Activated CD8-positive, alpha-beta memory T cell treated with anti-CD3 and anti-CD28 coated beads for 1 hour (primary cell): ENCODE measurements around the gene KDM4B.
A peak's percentile ranks its signal among the peaks of the same experiment; 100 is the strongest.
"Not testable (repeated sequence)": the region's sequence is repeated elsewhere in the genome, so short reads cannot be mapped to it uniquely, and the experiment has no call there.

Experiments used
- DNase-seq, 2 donors: peaks; one replicate each; pipeline ENCODE4 v3.0.0-alpha.2; 2020; ENCODE audit warnings: low read depth in 1 of 2; ENCODE audit errors: extremely low read depth in 1 of 2

Gene KDM4B

DNA sequence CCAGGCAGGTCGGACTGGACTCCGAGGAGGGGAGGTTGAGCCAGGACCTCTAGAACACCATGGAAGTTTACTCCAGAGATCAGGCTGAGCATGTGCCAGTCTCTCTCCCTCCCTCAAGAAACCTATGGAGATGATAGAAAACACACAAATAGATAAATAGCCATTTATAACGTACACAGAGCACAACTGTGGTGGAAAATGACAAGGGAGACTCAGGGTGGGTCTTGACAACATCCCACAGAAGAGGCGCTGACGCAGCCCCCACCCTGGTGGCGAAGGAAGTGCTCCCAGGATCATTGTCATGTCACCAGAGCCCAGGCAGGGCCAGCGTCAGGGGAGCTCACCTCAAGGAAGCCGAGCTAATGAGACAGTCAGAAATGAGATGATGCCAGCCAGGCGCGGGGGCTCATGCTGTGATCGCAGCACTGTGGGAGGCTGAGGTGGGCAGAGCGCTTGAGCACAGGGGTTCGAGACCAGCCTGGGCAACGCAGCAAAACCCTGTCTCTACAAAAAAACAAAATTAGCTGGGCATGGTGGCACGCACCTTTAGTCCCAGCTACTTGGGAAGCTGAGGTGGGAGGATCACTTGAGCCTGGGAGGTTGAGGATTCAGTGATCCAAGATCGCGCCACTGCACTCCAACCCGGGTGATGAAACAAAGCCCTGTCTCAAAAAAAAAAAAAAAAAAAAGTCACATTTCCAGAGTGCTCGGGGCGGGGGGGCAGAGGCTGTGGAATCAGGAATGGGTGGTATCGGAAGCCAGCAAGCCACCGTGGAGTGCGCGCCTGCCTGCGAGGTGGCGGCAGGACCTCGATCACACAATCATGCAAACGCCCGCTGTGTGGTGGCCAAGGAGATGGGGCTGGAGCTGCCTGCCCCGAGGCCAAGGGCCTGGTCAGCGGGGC lies 178.4 kb downstream of the KDM4B start:
- no peak for DNase-seq

DNA sequence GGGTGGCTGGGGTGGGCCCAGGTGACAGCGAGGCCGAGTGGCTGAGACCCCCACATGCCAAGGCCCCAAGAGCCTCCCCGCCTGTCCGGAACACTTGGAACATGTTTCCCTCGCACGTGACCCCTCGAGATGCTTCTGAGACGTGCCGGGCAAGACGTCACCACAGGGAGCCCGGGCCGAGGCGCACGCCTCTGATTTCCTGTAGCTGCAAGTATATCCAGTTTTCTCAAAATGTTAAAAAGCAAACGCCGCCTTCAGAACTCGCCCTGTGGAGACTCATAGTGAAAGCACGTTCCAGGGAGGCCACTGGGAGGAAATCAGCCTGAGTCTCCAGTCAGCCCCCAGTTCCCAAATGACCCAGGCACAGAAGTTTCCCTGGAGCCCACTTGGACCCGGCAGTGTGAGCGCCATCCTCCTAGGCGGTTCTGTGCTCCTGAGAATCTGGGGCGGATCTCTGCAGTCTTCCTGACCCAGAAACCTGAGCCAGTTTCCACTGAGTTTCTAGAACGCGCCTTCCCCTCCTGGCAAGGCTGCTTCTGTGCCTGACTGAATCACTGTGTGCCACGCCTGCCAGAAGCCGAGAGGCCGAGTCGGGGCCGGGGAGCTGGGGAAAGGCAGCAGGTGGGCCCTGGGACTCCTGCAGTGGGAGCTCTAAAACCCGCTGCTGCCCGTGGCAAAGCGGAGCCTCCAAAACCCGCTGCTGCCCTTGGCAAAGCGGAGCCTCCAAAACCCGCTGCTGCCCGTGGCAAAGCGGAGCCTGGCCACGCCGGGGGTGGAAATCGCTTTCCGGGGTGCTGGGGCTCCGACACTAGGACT lies 179.3 kb downstream of the KDM4B start:
- DNase-seq = no peak

DNA sequence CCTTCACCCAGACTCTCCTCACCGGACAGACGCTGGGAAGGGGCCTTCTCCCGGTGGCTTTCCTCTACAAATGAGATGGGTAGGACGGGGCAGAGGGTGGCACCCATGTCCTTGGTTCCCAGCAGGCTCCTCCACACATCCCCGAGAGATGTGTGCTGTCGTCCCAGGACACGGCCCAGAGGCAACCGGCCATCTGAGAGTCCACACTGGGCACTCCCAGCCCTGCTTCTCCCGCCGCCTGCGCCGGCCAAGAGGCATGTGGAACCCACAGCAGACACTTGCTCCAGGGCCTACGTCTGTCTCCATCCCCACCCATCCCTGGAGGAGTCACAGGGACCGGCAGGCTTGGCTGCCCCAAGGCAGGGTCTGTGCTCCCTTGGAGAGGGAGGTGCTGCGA lies 179.9 kb downstream of the KDM4B start:
- DNase-seq = no peak

DNA sequence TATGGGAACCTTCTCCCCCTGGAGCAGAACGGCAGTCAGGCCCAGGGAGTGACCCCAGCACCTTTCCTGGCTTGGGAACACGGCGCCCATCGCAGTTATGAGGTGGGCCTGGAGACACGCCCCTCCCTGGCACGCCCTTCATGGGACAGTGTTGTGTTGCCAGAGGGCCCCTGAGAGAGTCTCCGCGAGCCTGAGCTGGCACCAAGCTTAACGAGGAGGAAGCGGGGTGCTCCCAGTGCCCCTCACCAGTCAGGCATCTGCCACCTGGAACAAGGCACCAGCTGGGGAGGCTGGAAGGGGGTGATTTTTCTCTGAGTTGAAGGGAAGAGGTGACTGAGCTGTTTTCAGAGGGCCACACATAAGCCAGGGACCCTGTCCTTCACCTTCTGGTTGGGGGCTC lies 180.6 kb downstream of the KDM4B start:
- DNase-seq = no peak

DNA sequence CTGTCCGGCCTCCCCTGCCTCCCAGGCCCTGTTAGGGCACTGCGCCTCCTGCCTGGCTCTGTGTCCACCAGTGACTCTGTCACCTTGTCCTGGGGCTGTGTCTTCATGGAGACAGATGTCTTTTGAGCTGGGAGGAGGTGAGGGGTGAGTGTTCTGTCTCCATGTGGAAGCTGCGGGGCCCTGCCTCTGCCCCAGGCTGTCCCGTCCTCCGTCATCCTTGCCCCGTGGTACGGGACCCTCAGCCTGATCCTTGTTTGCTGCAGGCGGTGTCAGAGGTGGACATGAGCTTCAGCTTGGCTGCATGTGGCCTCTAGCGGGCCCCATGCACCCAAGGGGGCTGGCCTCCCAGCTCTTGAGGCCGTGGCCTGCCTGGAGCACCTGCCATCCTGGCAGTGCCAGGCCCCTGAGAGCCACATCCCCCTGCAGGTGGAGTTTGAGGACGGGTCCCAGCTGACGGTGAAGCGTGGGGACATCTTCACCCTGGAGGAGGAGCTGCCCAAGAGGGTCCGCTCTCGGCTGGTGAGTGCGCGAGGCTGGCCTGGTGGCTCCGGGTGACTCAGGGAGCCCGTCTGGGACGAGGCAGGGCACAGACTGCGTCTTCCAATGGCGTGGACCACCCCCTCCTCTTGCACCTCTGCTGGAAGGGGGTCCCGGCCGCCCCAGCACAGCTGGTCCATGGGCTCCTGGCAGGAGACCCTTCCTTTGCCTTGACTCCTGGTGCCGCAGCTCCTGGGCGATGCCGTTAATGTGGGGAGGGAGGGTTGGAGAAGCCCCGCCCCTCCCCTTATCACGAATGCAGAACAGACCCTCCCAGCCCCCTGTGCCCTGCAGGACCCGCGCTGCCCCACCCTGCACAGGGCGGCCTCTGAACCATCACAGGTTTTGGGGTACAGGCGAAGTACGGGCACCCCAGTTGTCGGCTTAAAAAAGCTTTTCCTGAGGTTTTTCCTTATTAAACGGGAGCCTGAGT lies 181.3 kb downstream of the KDM4B start:
- no peak for DNase-seq

DNA sequence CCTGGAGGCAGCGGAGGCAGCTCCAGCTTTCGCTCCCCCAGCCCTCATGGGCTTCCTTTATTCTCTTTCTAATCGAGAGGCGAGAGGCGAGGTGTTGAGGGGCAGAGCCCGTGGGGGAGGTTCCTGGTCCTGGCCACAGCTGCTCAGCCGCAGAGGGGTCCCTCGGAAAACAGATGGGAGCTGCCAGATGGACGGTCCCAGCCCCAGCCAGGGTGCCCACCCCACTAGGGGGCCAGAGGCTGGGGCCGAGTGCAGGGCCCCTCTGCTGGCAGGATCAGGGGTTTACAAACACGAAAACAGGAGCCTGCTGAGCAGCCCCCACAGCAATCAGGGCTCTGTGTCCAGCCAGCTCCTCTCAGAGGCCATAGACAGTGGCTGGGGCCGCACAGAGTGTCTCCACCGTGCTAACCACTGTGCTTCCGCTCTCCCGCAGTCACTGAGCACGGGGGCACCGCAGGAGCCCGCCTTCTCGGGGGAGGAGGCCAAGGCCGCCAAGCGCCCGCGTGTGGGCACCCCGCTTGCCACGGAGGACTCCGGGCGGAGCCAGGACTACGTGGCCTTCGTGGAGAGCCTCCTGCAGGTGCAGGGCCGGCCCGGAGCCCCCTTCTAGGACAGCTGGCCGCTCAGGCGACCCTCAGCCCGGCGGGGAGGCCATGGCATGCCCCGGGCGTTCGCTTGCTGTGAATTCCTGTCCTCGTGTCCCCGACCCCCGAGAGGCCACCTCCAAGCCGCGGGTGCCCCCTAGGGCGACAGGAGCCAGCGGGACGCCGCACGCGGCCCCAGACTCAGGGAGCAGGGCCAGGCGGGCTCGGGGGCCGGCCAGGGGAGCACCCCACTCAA lies 182.2 kb downstream of the KDM4B start:
- no peak for DNase-seq

DNA sequence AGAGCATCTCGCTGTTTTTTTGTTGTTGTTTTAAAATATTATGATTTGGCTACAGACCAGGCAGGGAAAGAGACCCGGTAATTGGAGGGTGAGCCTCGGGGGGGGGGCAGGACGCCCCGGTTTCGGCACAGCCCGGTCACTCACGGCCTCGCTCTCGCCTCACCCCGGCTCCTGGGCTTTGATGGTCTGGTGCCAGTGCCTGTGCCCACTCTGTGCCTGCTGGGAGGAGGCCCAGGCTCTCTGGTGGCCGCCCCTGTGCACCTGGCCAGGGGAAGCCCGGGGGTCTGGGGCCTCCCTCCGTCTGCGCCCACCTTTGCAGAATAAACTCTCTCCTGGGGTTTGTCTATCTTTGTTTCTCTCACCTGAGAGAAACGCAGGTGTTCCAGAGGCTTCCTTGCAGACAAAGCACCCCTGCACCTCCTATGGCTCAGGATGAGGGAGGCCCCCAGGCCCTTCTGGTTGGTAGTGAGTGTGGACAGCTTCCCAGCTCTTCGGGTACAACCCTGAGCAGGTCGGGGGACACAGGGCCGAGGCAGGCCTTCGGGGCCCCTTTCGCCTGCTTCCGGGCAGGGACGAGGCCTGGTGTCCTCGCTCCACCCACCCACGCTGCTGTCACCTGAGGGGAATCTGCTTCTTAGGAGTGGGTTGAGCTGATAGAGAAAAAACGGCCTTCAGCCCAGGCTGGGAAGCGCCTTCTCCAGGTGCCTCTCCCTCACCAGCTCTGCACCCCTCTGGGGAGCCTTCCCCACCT lies 183.3 kb downstream of the KDM4B start:
- no peak for DNase-seq

DNA sequence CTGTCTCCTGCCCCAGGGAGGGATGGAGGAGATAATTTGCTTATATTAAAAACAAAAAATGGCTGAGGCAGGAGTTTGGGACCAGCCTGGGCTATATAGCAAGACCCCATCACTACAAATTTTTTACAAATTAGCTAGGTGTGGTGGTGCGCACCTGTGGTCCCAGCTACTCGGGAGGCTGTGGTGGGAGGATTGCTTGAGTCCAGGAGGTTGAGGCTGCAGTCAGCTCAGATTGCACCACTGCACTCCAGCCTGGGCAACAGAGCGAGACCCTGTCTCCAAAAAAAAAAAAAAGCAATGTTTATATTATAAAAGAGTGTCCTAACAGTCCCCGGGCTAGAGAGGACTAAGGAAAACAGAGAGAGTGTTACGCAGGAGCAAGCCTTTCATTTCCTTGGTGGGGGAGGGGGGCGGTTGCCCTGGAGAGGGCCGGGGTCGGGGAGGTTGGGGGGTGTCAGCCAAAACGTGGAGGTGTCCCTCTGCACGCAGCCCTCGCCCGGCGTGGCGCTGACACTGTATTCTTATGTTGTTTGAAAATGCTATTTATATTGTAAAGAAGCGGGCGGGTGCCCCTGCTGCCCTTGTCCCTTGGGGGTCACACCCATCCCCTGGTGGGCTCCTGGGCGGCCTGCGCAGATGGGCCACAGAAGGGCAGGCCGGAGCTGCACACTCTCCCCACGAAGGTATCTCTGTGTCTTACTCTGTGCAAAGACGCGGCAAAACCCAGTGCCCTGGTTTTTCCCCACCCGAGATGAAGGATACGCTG lies 184.0 kb downstream of the KDM4B start:
- no peak for DNase-seq

DNA sequence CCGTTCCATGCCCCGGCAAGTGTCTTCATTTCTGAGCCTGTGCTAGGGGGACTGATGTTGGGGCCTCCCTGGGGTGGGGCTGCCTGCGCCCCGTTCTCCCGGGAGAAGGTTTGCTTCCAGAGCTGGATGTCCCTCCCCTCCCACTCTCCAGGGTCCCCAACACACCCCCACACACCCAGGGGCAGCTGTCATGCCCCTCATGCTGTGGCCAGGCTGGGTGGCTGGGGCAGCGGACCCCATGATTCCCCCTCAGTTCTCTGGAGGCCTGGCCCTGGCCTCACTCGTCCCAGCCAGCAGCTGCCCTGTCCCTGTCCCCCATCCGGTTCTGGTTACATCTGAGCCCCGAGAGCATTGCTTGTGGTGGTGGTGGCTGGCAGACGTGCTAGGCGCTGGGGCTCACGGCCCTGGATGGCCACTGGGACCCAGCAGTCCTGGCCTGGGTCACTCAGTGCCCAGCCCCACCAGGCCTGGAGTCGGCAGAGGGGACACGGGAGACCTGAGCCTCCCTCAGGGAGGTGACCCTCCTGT lies 184.8 kb downstream of the KDM4B start:
- DNase-seq = no peak

DNA sequence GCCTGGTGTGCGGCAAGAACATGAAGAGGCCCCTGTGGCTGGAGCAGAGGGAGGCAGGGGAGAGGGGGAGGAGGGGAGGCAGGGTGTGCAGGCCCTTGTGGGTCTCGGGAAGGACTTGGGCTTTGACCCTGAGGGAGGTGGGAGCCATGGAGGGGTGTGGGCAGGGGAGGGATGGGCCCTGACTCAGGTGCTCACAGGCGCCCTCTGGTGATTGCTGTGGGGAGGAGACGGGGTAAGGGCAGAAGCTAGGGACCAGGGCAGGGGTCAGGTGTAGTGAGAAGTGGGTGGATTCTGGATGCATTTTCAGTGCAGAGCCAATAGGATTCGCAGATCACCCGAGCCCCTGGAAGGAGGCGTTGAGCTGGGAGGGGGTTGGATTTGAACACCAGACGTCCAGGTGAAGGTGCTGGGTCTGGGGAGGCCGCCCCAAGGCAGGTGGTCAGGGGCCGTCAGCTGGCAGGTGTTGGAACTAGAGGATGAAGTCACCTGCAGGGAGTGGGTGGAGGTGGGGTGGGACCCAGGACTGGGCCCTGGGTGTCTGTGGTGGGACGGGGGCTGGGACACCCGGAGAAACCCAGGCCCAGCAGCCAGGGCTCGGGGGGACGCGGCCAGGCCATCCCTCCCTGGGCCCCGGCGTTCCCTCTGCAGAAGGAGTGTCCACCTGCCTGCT lies 185.4 kb downstream of the KDM4B start:
- peak in 1 of 2 donors; percentile 31 for DNase-seq

DNA sequence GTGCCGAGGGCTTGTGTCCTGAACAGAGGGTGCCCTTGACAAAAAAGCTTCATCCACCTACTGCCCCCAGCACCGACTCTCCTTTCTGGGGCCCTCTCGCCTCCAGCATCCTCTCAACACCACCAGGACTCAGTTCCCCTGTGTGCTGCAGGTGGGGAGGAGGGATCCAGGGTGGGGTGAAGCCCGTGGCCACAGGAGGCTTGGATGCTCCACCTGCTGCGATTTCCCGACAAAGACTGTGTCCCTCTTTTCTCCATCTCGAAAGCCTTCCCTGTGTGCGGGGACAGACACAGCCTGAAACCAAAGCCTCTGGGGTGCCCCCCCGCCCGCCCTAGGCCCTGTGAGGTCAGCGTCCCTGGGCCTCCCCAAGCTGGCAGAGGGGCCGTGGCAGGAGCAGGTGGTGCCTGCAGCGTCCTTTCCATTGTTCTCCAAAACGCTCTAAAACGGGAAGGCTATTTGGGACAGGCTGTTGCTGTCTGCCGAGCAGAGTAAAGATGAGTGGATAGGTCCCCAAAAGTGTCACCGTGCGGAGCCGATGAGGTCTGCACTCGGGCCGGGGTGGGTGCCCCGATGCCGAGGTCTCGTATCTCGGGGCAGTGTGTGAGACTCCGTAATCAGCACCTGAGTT lies 186.0 kb downstream of the KDM4B start:
- no peak for DNase-seq

DNA sequence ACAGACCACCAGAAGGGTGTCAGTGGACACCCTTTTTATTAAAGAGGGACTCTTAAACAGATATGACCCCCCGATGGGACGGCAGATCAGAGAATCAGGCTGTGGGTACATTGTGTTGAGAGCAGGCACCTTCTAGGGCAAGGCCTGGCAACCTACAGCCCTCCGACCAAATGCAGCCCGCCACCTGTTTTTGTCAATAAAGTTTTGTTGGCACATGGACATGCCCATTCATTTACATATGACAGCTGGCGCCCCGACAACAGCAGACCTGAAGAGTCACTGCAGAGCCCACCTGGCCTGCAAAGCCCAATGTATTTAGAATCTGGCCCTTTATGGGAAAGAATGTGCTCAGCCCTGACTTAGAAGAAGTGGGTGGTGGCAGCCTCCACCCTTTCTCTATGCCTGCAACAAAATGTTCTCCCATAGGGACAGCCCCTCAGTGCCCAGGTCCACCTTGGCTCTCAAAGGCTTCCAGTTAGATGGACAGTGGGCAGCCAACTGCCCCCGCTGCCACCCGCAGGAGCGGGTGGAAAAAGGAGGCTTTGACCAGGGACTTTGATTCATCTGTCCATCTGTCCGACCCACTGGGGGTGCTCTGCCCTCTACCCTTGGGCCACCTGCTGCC lies 186.8 kb downstream of the KDM4B start:
- no peak for DNase-seq

DNA sequence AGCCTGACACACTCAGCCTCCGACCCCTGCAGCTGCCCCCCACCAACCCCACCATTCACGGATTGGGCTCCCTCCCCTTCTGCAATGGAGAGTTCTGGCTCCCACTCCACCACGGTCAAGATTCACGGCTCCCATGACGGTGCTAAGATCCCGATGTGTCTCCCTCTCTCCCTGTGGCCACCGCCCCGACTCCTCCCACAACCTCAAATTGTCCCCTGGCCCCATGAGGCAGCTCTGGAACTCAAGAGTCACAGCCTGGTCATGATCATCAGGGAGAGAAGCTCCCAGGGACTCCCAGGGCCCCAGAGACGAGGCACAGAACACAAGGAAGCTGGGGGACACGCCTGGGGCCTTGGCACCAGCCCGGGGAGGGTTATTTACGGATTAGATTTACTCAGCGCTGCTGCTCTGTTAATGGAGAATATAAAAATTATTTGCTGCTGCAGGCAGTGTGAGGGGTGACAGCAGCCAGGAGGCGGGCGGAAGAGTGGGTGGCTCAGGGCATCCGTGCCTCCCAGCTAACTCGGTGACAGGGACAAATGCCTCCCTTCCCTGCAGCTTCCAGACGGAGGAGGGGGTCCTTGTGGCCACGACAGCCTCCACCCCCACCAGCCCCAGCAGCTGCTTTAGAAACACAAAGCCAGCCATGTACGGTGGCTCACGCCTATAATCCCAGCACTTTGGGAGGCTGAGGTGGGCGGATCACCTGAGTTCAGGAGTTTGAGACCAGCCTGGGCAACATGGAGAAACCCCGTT lies 187.5 kb downstream of the KDM4B start:
- DNase-seq = no peak

DNA sequence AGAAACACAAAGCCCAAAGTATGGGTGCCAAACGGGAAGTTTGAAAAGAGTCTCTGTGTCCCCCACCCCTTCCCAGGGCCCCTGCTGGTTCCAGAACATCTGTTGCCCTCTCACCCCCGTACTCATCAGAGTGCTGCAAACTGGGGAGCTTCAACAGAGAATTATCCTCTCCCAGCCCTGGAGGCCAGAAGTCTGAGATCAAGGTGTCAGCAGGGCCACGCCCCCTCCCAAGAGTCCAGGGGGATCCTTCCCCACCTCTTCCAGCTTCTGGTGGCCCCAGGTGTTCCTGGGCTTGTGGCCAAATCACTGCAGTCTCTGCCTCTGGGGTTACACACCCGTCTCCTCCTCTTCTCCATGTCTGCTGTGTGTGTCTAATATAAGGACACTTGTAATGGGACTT lies 188.3 kb downstream of the KDM4B start:
- DNase-seq = no peak

DNA sequence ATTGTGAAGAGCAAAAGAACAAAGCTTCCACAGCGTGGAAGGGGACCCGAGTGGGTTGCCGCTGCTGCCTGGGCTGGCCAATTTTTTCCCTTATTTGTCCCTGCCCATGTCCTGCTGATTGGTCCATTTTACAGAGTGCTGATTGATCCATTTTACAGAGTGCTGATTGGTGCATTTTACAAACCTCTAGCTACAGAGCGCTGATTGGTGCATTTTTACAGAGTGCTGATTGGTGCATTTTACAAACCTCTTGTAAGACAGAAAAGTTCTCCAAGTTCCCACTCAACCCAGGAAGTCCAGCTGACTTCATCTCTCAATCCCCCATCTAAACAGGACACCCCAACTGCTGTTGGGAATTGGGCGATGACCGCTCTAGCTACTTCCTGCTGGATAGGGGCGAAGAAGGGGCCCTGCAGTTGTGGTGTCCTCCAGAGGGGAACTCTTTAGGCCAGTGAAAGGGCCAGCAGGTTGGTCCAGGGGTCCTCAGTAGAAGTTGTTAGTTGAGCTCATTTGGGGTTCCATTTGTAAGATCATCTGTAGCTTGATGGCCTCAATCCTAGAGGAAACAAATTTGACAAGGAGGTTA lies 189.7 kb downstream of the KDM4B start:
- DNase-seq = not testable (repeated sequence)
